HG03469 (cell line): ENCODE data around the gene NHERF1.

Source experiments
- ATAC-seq: cut with Tn5 transposase; IDR thresholded peaks from one replicate; pipeline ENCODE4 v1.9.1; 2021; ENCODE audit warnings: mild to moderate bottlenecking, moderate library complexity, moderate number of reproducible peaks; ENCODE audit not compliant: unreplicated experiment

Gene NHERF1

GRCh38 chr17:74767111-74767516 lies 18.7 kb downstream of the NHERF1 start:
- ATAC-seq = no peak

GRCh38 chr17:74768069-74768762 lies 19.8 kb downstream of the NHERF1 start:
- no peak for ATAC-seq

GRCh38 chr17:74768763-74769114 lies 20.3 kb downstream of the NHERF1 start:
- ATAC-seq = no peak

GRCh38 chr17:74769266-74769855 lies 20.9 kb downstream of the NHERF1 start:
- ATAC-seq = no peak

- no peak for ATAC-seq
These were observed 21.5 kb downstream of the NHERF1 start for GRCh38 chr17:74769856-74770497.

- ATAC-seq = no peak
These were observed 22.3 kb downstream of the NHERF1 start for GRCh38 chr17:74770498-74771318.

- ATAC-seq = no peak
These were observed 23.0 kb downstream of the NHERF1 start for GRCh38 chr17:74771319-74771914.

GRCh38 chr17:74772053-74772452 lies 23.6 kb downstream of the NHERF1 start:
- ATAC-seq = no peak

- ATAC-seq = no peak
These were observed 25.0 kb downstream of the NHERF1 start for GRCh38 chr17:74773414-74773813.

- ATAC-seq = no peak
These were observed 25.5 kb downstream of the NHERF1 start for GRCh38 chr17:74773871-74774286.

GRCh38 chr17:74775409-74776043 lies 27.1 kb downstream of the NHERF1 start:
- no peak for ATAC-seq

- ATAC-seq = peak; percentile 53
These were observed 27.9 kb downstream of the NHERF1 start, which contains the start of gene NAT9 for GRCh38 chr17:74776044-74776962. NAT9 (minus strand) TSS chr17:74776345; CDS start chr17:74775698, 647 bp downstream.

- no peak for ATAC-seq
These were observed 28.6 kb downstream of the NHERF1 start for GRCh38 chr17:74776990-74777389.

- no peak for ATAC-seq
These were observed 29.6 kb downstream of the NHERF1 start for GRCh38 chr17:74777901-74778515.

- no peak for ATAC-seq
These were observed 30.5 kb downstream of the NHERF1 start for GRCh38 chr17:74778960-74779359.

GRCh38 chr17:74779501-74779900 lies 31.1 kb downstream of the NHERF1 start:
- ATAC-seq = no peak

GRCh38 chr17:74779948-74780400 lies 31.5 kb downstream of the NHERF1 start:
- ATAC-seq = peak; percentile 44

- ATAC-seq = no peak
These were observed 32.2 kb downstream of the NHERF1 start for GRCh38 chr17:74780443-74781238.
